Activated CD4-positive, alpha-beta memory T cell treated with anti-CD3 and anti-CD28 coated beads, Interleukin-2, amount 10 ng/mL, durations not matched to agents 7 days and 5 days (primary cell): Measurements from ENCODE around the gene TRPM3. TPM values are rescaled to one million over a fixed set of nuclear protein-coding genes. Genes with fewer than 3 reads are reported as not detected.

ENCODE experiments used
- CTCF ChIA-PET: fragments of 350-600 bp; sonication (Branson Sonifier 250); formaldehyde crosslinking; loops from one replicate; lab custom pipeline; 2021; ENCODE audit warnings: antibody characterized with exemption, inconsistent platforms; lab: Charles Lee
- POLR2A ChIA-PET: fragments of 350-600 bp; sonication (Branson Sonifier 250); formaldehyde crosslinking; loops from one replicate; lab custom pipeline; 2021; ENCODE audit warnings: antibody characterized with exemption; lab: Charles Lee
- DNase-seq: peaks from one replicate; pipeline ENCODE4 v3.0.0-alpha.2; 2020
- H3K27ac Mint-ChIP-seq: one replicate; pipeline ENCODE4 v1.8.0; 2021; ENCODE audit warnings: mild to moderate bottlenecking, mixed read lengths
- H3K27me3 Mint-ChIP-seq: one replicate; pipeline ENCODE4 v1.8.0; 2021; ENCODE audit warnings: mixed read lengths
- H3K36me3 Mint-ChIP-seq: one replicate; pipeline ENCODE4 v1.8.0; 2021; ENCODE audit warnings: low read depth, mixed read lengths
- H3K4me1 Mint-ChIP-seq: one replicate; pipeline ENCODE4 v1.8.0; 2021; ENCODE audit warnings: mixed read lengths
- H3K4me3 Mint-ChIP-seq: one replicate; pipeline ENCODE4 v1.8.0; 2021; ENCODE audit warnings: mild to moderate bottlenecking, mixed read lengths
- H3K9me3 Mint-ChIP-seq: one replicate; pipeline ENCODE4 v1.8.0; 2021; ENCODE audit warnings: mixed read lengths
- total RNA-seq, 2 experiments: library from RNA; stranded (reverse); gene quantifications; one replicate each; pipeline ENCODE4 v1.2.3, GENCODE V29; 2021

Gene TRPM3
- total RNA-seq, 2 experiments from 2014 or later, result not detected

- no peak for DNase-seq
- ChIA-PET CTCF (interaction anchor here (0.7 to 1.0 kb wide), 2 partner anchors 11 to 164 kb away, joined by 3 read pairs; no protein-coding TSS in a partner anchor), POLR2A (no interaction called here)
- Mint-ChIP-seq H3K27ac (no peak overlapping the region), H3K4me3 (no peak overlapping the region), H3K27me3 (no peaks in the 10 kb centered on the region), H3K36me3 (no peaks in the 10 kb centered on the region), H3K4me1 (no peaks in the 10 kb centered on the region), H3K9me3 (peaks cover 6% of the 10 kb centered on the region)
Observed at GRCh38 chr9:70511858-70512257, 609.6 kb downstream of the TRPM3 start.

DNA sequence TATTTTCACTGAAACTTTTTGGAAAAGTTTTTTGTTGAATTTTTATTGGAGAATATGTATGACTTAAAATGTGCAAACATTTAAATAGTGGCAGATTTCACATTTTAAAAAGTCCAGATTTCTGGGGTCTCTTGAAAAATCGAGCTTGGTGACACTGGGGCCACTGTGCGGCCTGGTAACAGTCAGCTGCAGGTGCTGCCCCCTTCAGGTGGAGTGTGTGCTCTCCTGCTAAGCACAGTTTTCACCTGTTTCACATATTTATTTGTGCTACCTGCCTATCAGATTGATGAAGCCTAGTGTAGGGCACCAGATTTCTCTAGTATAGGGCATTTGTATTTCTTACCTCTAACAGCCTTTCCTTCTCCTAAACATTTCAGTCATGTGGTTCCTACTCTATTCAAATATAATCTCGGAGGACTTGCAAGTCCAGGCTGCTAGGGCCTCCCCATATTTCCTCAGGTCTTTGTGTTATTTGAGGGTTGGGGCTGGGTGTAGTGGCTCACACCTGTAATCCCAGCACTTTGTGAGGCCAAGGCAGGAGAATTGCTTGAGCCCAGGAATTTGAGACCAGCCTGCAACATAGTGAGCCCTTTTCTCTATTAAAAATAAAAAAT lies 611.2 kb downstream of the TRPM3 start:
- DNase-seq, result peak; percentile 20
- H3K27ac Mint-ChIP-seq, result no peak overlapping the region
- no peaks in the 10 kb centered on the region for H3K27me3 Mint-ChIP-seq
- no peaks in the 10 kb centered on the region for H3K36me3 Mint-ChIP-seq
- CTCF ChIA-PET, result interaction anchor here (1.0 to 1.4 kb wide), 4 partner anchors 10 to 119 kb away, joined by 3 to 10 read pairs (median 3); no protein-coding TSS in a partner anchor
- H3K4me3 Mint-ChIP-seq, result no peak overlapping the region
- H3K4me1 Mint-ChIP-seq, result no peaks in the 10 kb centered on the region
- POLR2A ChIA-PET, result no interaction called here
- H3K9me3 Mint-ChIP-seq, result peaks cover 6% of the 10 kb centered on the region

GRCh38 chr9:70506159-70506558 lies 615.3 kb downstream of the TRPM3 start:
- no peak overlapping the region for H3K4me3 Mint-ChIP-seq

GRCh38 chr9:70504834-70505233 lies 616.6 kb downstream of the TRPM3 start:
- no peak for DNase-seq
- H3K27ac Mint-ChIP-seq, result no peak overlapping the region
- H3K4me3 Mint-ChIP-seq, result no peak overlapping the region
- H3K4me1 Mint-ChIP-seq, result no peaks in the 10 kb centered on the region
- CTCF ChIA-PET, result no interaction called here
- H3K27me3 Mint-ChIP-seq, result no peaks in the 10 kb centered on the region
- POLR2A ChIA-PET, result no interaction called here
- no peaks in the 10 kb centered on the region for H3K36me3 Mint-ChIP-seq
- H3K9me3 Mint-ChIP-seq, result peaks cover 1% of the 10 kb centered on the region

More at GRCh38 chr9:70506159-70506558, 615.3 kb downstream of the TRPM3 start:
- peaks cover 6% of the 10 kb centered on the region for H3K9me3 Mint-ChIP-seq
- CTCF ChIA-PET, result no interaction called here
- no peaks in the 10 kb centered on the region for H3K27me3 Mint-ChIP-seq
- H3K27ac Mint-ChIP-seq, result no peak overlapping the region
- POLR2A ChIA-PET, result no interaction called here
- no peak for DNase-seq
- no peaks in the 10 kb centered on the region for H3K36me3 Mint-ChIP-seq
- no peaks in the 10 kb centered on the region for H3K4me1 Mint-ChIP-seq

GRCh38 chr9:70502690-70503089 lies 618.7 kb downstream of the TRPM3 start:
- H3K27ac Mint-ChIP-seq, result no peak overlapping the region
- ChIA-PET CTCF (no interaction called here), POLR2A (no interaction called here)
- no peaks in the 10 kb centered on the region for H3K4me1 Mint-ChIP-seq
- no peaks in the 10 kb centered on the region for H3K36me3 Mint-ChIP-seq
- no peak overlapping the region for H3K4me3 Mint-ChIP-seq
- H3K27me3 Mint-ChIP-seq, result no peaks in the 10 kb centered on the region
- no peaks in the 10 kb centered on the region for H3K9me3 Mint-ChIP-seq
- no peak for DNase-seq

- Mint-ChIP-seq H3K9me3 (no peaks in the 10 kb centered on the region), H3K4me1 (no peaks in the 10 kb centered on the region), H3K36me3 (no peaks in the 10 kb centered on the region), H3K4me3 (no peak overlapping the region), H3K27me3 (no peaks in the 10 kb centered on the region), H3K27ac (no peak overlapping the region)
- POLR2A ChIA-PET, result no interaction called here
- CTCF ChIA-PET, result interaction anchor here (2.4 kb wide), 1 partner anchor 9 kb away, joined by 10 read pairs; no protein-coding TSS in a partner anchor
- DNase-seq, result no peak
Observed at GRCh38 chr9:70500793-70501192, 620.6 kb downstream of the TRPM3 start.

GRCh38 chr9:70499621-70500020 lies 621.8 kb downstream of the TRPM3 start:
- Mint-ChIP-seq H3K27ac (no peak overlapping the region), H3K36me3 (no peaks in the 10 kb centered on the region), H3K4me3 (no peak overlapping the region), H3K4me1 (peaks cover 7% of the 10 kb centered on the region), H3K9me3 (no peaks in the 10 kb centered on the region), H3K27me3 (no peaks in the 10 kb centered on the region)
- DNase-seq, result no peak
- ChIA-PET POLR2A (no interaction called here), CTCF (interaction anchor here (0.8 to 2.4 kb wide), 2 partner anchors 10 to 103 kb away, joined by 3 to 10 read pairs; no protein-coding TSS in a partner anchor)

- peaks cover 11% of the 10 kb centered on the region for H3K4me1 Mint-ChIP-seq
- ChIA-PET POLR2A (no interaction called here), CTCF (interaction anchor here (0.5 kb wide), 1 partner anchor 157 kb away, joined by 3 read pairs; no protein-coding TSS in a partner anchor)
- H3K27ac Mint-ChIP-seq, result no peak overlapping the region
- no peaks in the 10 kb centered on the region for H3K9me3 Mint-ChIP-seq
- no peaks in the 10 kb centered on the region for H3K36me3 Mint-ChIP-seq
- no peak overlapping the region for H3K4me3 Mint-ChIP-seq
- peaks cover 2% of the 10 kb centered on the region for H3K27me3 Mint-ChIP-seq
- DNase-seq, result no peak
Observed at GRCh38 chr9:70498866-70499265, 622.6 kb downstream of the TRPM3 start.

DNA sequence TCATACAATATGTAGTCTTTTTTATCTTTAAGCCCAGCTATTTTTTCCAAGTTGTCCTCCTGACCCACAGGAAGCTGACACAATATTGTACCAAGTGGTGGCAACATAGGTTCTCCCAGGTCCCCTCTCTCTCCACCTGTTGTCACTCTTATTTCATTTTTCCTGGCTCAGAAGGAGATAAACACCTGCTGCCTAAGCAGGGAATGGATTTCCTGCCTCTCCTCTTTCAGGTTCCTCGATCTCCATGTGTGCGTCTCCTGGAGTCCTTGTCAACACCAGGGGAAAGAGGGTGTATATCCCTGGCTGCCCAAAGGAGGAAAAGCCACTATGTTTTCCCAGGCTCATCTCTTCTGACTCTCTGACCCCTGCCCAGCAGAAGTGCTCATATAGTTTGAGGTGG lies 625.2 kb downstream of the TRPM3 start:
- DNase-seq, result no peak
- Mint-ChIP-seq H3K27ac (no peak overlapping the region), H3K9me3 (no peaks in the 10 kb centered on the region), H3K4me3 (no peak overlapping the region), H3K36me3 (no peaks in the 10 kb centered on the region), H3K27me3 (peaks cover 2% of the 10 kb centered on the region), H3K4me1 (peaks cover 22% of the 10 kb centered on the region)
- CTCF ChIA-PET, result no interaction called here
- POLR2A ChIA-PET, result no interaction called here

- Mint-ChIP-seq H3K27ac (no peak overlapping the region), H3K4me1 (peaks cover 22% of the 10 kb centered on the region), H3K4me3 (no peak overlapping the region), H3K36me3 (no peaks in the 10 kb centered on the region), H3K9me3 (no peaks in the 10 kb centered on the region), H3K27me3 (peaks cover 2% of the 10 kb centered on the region)
- ChIA-PET POLR2A (interaction anchor here (1.3 kb wide), 1 partner anchor 77 kb away, joined by 4 read pairs; no protein-coding TSS in a partner anchor), CTCF (interaction anchor here (0.8 to 2.2 kb wide), 2 partner anchors 74 to 107 kb away, joined by 3 to 5 read pairs; no protein-coding TSS in a partner anchor)
- no peak for DNase-seq
Observed at GRCh38 chr9:70495514-70495913, 625.9 kb downstream of the TRPM3 start.

GRCh38 chr9:70494221-70494620 lies 627.2 kb downstream of the TRPM3 start:
- ChIA-PET CTCF (interaction anchor here (2.2 kb wide), 1 partner anchor 108 kb away, joined by 5 read pairs; no protein-coding TSS in a partner anchor), POLR2A (no interaction called here)
- Mint-ChIP-seq H3K36me3 (no peaks in the 10 kb centered on the region), H3K4me3 (no peak overlapping the region), H3K4me1 (peaks cover 22% of the 10 kb centered on the region), H3K27me3 (peaks cover 2% of the 10 kb centered on the region), H3K27ac (no peak overlapping the region), H3K9me3 (no peaks in the 10 kb centered on the region)
- no peak for DNase-seq

DNA sequence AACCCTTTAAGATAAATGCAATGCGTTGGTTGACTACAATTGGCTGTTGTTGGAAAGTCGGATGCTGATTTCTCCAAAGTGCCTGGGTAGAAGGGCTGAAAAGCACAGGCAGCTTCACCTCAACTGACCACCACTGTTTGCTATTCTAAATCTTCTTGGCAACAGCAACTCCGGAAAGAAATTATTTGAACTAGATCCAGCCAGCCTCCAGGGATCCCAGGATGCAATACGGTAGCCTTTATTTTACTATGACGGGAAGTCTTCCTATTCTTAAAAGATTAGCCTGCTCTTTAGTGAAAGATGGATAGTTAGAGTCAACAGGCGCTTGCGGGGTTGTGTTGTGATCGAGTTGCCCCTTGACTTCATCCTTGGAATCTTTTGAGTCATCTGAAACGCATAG lies 628.4 kb downstream of the TRPM3 start:
- ChIA-PET CTCF (no interaction called here), POLR2A (no interaction called here)
- Mint-ChIP-seq H3K4me3 (no peak overlapping the region), H3K27ac (no peak overlapping the region), H3K4me1 (peaks cover 22% of the 10 kb centered on the region), H3K27me3 (peaks cover 2% of the 10 kb centered on the region), H3K9me3 (no peaks in the 10 kb centered on the region), H3K36me3 (no peaks in the 10 kb centered on the region)
- DNase-seq, result no peak

GRCh38 chr9:70492319-70492777 lies 629.1 kb downstream of the TRPM3 start:
- Mint-ChIP-seq H3K9me3 (no peaks in the 10 kb centered on the region), H3K4me3 (no peak overlapping the region), H3K4me1 (peaks cover 22% of the 10 kb centered on the region), H3K36me3 (no peaks in the 10 kb centered on the region), H3K27me3 (peaks cover 2% of the 10 kb centered on the region), H3K27ac (no peak overlapping the region)
- ChIA-PET POLR2A (no interaction called here), CTCF (interaction anchor here (1.2 to 1.3 kb wide), 2 partner anchors 16 to 110 kb away, joined by 3 read pairs; no protein-coding TSS in a partner anchor)
- DNase-seq, result no peak
